Amygdala (tissue), 56 donors: ENCODE measurements around the gene MBLAC2.

ENCODE experiments used
- DNase-seq, 56 donors: peaks; one replicate each; lab custom pipeline; 2025; lab: John Stamatoyannopoulos, UW

Gene MBLAC2

GRCh38 chr5:90472783-90473395 lies 1.7 kb downstream of the MBLAC2 start:
- DNase-seq, result no peak

GRCh38 chr5:90461288-90461687 lies 13.3 kb downstream of the MBLAC2 start:
- no peak for DNase-seq

DNA sequence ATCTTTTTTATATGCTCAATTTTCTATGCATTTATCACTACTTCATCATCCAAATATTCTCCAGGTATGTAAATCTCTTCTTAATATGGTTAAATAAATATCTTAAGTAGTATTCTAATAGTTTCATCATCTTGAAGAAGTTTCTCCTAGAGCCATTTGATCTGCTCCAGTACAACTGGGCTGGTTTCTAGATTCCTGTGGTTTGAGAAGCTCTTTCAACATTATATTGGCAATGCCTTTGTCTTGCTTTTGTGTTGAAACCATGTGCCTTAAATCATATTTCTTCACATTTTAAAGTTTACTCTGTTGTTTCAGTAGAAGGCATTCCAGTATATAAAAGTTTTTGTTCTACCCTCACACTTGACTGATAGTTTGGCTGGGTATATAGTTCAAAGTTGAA lies 27.6 kb downstream of the MBLAC2 start:
- DNase-seq, result no peak

- no peak for DNase-seq
Measured at GRCh38 chr5:90440644-90441043, 33.9 kb downstream of the MBLAC2 start.

- DNase-seq, result no peak
Measured at GRCh38 chr5:90438100-90438499, 36.5 kb downstream of the MBLAC2 start.

- no peak for DNase-seq
Measured at GRCh38 chr5:90437663-90438062, 36.9 kb downstream of the MBLAC2 start.

DNA sequence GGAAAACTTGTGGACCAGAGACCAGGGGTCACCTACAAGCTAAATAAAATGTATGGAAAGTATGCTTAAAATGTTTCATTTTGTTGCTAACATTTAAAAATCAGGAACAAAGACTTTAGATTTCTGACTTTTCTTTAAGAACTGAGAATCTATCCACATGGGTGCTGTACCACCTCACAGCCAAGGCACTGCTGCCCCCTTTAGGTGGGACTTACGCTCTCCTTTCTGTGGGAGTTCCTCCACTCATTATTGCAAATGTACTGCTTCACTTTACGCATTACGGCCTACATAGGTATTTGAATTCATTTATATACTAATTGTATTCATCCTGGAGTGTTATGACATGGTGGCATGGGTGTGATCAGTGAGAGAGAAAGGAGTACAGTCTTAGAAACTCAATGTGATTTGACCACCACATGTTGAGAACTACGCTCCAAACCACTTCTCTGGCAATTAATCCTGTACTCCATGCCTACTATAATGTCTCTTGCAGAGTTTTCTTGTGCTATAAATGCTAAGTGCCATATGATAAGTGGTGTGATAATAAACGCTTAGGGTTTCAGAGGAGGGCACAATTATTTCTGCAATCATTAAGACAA lies 40.4 kb downstream of the MBLAC2 start:
- DNase-seq, result peak in 23 of 56 donors; percentile 1 to 64 (median 12)

DNA sequence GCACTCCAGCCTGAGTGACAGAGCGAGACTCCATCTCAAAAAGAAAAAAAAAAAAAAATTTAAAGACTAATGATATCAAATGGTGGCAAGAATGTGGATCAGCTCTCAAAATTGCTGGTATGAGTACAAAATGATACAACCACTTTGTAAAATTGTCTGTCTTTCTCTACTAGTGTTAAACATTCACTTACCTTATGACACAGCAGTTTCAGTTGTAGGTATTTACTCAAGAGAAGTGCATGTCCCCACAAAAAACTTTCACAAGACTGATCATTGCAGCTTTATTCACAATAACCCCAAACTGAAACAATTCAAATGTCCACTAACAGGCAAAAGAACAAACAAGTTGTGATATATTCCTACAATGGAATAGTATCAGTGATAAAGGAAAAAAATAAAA lies 50.3 kb downstream of the MBLAC2 start:
- DNase-seq, result no peak

DNA sequence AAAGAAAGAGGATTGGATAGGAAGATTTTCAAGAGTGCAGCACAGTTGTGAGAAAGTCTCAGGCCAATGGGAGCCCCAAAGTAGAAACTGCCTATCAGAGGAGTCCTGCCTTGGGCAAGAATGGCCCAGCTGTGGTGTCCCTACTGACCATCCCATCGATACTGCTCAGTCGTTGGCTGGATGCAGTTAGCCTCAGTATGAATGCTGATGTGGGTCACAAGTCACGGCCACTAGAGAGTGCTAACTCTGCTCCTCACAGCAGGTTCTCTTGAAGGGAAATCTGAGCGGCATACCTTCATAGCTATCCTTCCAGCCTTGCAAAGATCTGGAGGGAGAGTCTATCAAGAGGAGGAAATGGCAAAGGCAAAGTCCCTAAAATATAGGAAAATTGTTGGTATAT lies 53.4 kb downstream of the MBLAC2 start:
- peak in 1 of 56 donors; percentile 5 for DNase-seq

GRCh38 chr5:90418214-90418613 lies 56.4 kb downstream of the MBLAC2 start:
- no peak for DNase-seq

- DNase-seq, result no peak
Measured at GRCh38 chr5:90410178-90410762, 64.3 kb downstream of the MBLAC2 start.

- peak; percentile 58 to 100 (median 92) for DNase-seq
Measured at GRCh38 chr5:90409318-90410177, 65.0 kb downstream of the MBLAC2 start, which contains the start of gene CETN3. CETN3 (minus strand) TSS chr5:90409756; CDS start chr5:90409661, 95 bp downstream.

DNA sequence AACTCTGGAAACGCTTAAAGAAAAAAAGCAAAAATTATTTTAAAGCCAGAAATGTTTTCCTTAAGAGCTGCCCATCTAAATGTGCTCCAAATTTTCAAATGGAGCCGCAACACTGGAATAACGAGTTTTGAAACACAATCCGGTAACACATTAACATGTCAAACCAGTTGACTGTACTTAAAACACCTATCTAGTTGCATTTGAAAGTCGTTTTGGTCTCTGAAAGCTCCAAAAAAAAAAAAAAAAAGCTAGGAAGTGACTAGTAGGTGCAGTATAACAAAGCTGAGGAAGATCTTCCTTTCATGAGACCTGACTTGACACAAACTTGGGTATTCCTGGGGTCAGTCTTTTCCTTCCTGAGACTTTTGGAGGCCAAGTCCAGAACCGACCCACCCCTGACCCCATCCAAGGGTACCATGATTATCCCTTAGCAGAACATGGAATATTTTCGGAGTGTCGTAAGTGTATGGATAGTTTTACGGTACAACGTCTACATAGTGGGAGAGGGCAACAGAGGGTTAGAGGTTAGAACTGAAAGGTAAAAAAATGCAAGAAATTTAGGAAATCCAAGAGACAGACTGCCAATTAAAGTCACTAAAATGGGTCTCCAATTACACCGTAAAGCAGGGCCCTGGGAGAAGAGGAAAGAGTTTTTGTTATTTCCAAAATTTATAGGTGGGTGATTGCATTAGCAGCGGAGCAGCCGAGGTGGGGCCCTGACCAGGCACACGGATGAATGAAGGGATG lies 65.8 kb downstream of the MBLAC2 start:
- no peak for DNase-seq
